GM19463 (cell line): ENCODE results near the gene TRPV6.

Experiments used
- ATAC-seq: cut with Tn5 transposase; IDR thresholded peaks from one replicate; pipeline ENCODE4 v1.9.1; 2021; ENCODE audit warnings: mild to moderate bottlenecking, moderate library complexity; ENCODE audit not compliant: unreplicated experiment

Gene TRPV6

GRCh38 chr7:142885311-142886230, at the start of gene TRPV6:
Gene TRPV6 (minus strand): TSS chr7:142885745.
- no peak for ATAC-seq

GRCh38 chr7:142934056-142934455, 48.5 kb upstream of the TRPV6 start:
- no peak for ATAC-seq

GRCh38 chr7:142933624-142934023, 48.1 kb upstream of the TRPV6 start, which contains the start of gene TRPV5:
Gene TRPV5 (minus strand): TSS chr7:142933746. CDS start chr7:142933459, 287 bp downstream.
- ATAC-seq, result no peak

GRCh38 chr7:142933092-142933475, 47.5 kb upstream of the TRPV6 start:
- no peak for ATAC-seq

- no peak for ATAC-seq
Observed at GRCh38 chr7:142932386-142933091, 47.0 kb upstream of the TRPV6 start.

GRCh38 chr7:142930126-142930730, 44.7 kb upstream of the TRPV6 start:
- no peak for ATAC-seq

DNA sequence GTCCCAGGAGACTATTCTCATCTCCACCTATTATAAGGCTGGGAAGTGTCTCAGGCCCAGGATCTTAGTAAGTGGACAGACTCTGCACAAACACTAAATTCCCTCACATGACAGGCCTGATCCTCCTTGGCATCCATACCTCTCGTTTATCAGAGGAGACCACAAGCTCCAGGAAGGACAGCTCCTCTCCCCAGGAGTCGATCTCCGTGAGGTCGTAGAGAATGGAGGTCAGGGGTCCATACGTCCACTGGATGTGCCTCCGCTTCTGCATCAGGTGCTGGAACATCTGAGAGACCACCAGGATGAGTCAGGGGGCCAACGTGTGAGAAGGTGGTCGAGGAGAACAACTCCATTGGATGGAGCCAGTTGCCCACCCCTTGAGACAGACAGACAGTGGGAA, 42.4 kb upstream of the TRPV6 start:
- no peak for ATAC-seq

GRCh38 chr7:142927085-142927745, 41.7 kb upstream of the TRPV6 start:
- ATAC-seq, result no peak

- ATAC-seq, result no peak
Observed at GRCh38 chr7:142925413-142925812, 39.9 kb upstream of the TRPV6 start.

DNA sequence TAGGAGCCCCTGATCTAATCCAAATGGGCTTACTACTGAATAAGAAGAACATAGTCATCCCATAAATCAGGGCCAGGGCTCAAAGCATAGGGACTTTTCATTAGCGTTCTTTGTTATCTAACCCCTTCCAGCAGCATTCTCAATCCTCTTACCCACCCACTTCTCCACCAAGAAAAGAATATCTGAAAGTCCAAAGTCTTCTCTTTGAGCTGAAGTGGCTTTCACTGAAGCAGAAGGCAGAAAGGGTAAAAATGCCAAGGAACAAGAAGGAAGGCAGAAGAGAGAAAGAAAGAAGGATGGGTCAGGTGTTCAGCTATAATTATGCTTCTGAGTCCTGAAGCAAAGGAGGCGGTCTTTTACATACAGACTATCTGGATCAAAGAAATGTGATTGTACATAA, 37.8 kb upstream of the TRPV6 start:
- ATAC-seq, result no peak

GRCh38 chr7:142919656-142920055, 34.1 kb upstream of the TRPV6 start:
- no peak for ATAC-seq

DNA sequence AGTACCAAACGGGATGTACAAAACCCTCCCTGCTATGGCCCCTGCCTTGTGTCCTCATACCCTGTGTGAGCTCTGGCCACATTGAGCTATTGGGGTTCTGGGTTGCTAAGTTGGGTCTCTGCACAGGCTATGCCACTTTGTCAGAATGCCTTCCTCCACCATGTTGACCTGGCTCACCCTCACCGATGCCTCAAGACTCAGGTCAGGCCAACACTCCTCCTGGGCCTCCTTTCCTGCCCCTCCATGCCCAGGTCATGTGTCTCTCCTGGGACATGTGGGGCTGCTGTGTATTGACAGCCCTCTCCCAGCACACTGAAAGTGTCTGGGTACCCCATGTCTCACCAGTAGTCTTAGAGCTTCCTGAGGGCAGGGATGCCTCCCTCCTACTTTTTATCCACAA, 33.4 kb upstream of the TRPV6 start:
- ATAC-seq, result no peak

GRCh38 chr7:142917447-142917846, 31.9 kb upstream of the TRPV6 start:
- ATAC-seq, result no peak

DNA sequence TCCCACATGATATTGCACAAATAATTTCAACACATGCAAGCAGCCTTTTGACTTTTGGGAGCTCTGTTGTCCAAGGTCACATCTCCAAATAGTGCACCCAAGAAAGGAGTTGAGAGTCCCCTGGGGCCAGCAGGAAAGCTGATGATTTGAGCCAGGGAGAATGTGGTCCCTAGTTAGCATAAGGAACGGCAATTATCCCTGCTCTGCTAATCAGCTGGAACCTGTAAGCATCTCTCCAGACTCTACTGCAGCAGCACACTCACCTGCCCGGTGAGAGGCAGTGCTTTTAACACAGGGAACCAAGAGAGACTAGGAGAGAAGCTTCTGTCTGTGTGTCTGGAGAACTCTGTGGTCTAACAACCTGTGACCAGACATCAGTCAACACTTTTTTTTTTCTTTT, 31.0 kb upstream of the TRPV6 start:
- no peak for ATAC-seq

GRCh38 chr7:142915315-142915714, 29.8 kb upstream of the TRPV6 start:
- no peak for ATAC-seq

GRCh38 chr7:142914121-142914520, 28.6 kb upstream of the TRPV6 start:
- ATAC-seq, result no peak

DNA sequence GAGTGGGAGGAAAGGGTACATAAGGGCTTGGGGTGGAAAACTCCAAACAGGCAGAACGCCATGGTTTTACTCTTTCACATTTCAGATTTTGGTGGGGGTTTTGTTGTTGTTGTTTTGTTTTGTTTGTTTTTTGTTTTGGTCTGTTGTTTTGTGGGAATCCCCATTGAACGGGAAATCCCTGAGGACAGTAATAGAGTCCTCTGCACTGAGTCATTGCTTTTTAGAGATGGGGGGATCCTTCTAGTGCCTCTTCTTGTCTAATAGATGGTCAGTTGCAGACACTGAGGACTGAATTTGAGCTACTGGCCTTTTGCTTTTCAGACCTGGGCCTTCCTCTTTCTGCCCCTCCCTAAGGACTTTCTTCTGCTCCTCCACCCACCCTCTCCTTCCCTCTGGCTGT, 28.0 kb upstream of the TRPV6 start:
- no peak for ATAC-seq

- no peak for ATAC-seq
Observed at GRCh38 chr7:142913051-142913450, 27.5 kb upstream of the TRPV6 start.

DNA sequence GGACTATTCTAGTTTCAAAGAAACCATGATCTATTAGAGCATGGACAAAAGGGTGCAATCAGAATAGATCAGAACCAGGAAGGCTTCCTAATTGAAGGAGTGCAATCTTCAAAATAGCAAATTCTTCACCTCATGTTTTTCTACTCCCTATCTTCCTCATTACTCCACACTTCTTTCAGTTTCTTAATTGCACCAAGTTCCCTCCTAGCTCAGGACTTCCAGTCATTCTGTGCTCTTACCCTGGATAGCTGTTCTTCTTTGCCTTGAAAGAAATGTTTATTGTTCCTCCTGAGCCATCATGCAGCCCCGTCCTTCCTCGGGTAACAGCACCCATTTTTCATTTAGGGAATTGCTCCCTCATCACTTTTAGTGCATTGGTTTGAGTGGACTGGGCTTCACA, 24.9 kb upstream of the TRPV6 start:
- ATAC-seq, result no peak

DNA sequence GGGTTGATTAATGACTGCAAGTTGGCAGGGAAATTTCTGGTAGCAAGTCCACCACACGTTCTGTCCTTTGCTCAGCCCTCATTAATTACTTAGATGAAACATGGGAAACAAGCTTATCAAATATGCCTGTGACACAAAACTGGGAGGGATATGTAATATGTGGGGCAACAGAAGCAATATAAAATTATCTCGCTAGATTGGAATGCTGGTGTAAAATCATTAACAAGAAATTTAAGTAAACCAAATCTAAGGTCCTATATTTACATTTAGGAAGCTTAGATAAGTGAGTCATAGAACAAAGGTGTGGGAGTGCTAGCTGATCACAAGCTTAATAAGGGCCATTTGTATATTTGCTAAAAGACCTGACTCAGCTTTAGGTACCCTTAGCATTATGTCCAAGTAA, 24.5 kb upstream of the TRPV6 start:
- ATAC-seq, result no peak
